ENCODE measurements around the gene BPGM. TPM values are rescaled to one million over a fixed set of nuclear protein-coding genes. Genes with fewer than 3 reads are reported as not detected.
A peak's percentile ranks its signal among the peaks of the same experiment; 100 is the strongest.

BPGM gene
- total and polyA plus RNA-seq, 2 experiments from 2014 or later = 25.0 to 25.7 TPM

- Histone ChIP-seq H3K9me3 (ENCODE audit: low read depth) (no peaks in the 10 kb centered on the region), H3K27me3 (no peaks in the 10 kb centered on the region), H3K4me1 (ENCODE audit: insufficient read depth) (peaks cover 10% of the 10 kb centered on the region), H3K27ac (peak overlapping the region; percentile 79), H3K79me2 (no peaks in the 10 kb centered on the region), H3K36me3 (replicated peaks; ENCODE audit: insufficient read depth, low read depth) (no peaks in the 10 kb centered on the region), H3K9me2 (replicated peaks; ENCODE audit: insufficient read depth) (no peaks in the 10 kb centered on the region), H2AFZ (no peak overlapping the region), H3K4me2 (no peak overlapping the region), H3K4me3 (no peak overlapping the region), H4K20me1 (ENCODE audit: insufficient read depth, poor library complexity, severe bottlenecking) (no peaks in the 10 kb centered on the region)
- no peak for DNase-seq (ENCODE audit: low spot score)
- TF ChIP-seq EZH2 (IDR thresholded peaks at IDR 0.05; ENCODE audit: borderline replicate concordance) = no peak
- 77% methylated on average over 8 of the region's 8 CpGs for WGBS (ENCODE audit: low lambda C conversion rate, missing lambda C conversion rate)
These were observed 63.8 kb downstream of the BPGM start for GRCh38 chr7:134710511-134710853.

DNA sequence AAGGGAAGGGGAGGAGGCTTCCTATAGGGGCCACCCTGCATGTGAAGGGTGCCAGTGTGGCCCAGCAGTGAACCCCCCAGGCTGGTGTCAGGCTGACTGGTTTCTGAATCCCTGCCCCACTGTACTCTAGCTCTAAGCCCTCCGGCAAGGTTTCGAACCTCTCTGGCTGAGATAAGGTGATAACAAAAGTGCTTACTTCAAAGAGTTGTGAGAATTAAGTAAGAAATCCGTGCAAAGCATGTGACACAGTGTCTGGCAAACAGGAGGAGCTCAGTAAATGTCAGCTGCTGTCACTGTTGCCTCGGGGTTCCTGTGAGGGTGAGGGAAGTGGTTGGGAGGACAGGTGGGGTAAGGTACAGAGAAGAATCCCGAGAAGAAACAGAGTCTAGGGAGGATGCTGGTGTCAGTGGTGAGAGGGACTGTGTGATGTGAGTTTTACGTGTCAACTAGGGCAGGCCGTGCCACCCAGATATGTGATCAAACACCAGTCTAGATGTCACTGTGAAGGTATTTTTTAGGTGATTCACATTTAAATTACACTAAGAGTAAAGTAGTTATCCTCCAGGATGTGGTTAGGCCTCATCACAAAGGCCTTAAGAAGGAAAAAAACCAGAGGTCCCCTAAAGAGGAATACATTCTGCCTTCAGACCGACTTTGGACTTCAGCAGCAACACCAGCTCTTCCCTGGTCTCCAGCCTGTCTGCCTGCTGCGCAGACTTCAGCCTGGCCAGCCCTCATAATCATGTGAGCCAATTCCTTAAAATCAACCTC lies 64.4 kb downstream of the BPGM start:
- Histone ChIP-seq H3K9me2 (replicated peaks; ENCODE audit: insufficient read depth) (no peaks in the 10 kb centered on the region), H3K79me2 (no peaks in the 10 kb centered on the region), H3K27me3 (no peaks in the 10 kb centered on the region), H2AFZ (peak overlapping the region; percentile 38), H3K4me2 (peak overlapping the region; percentile 3), H3K9me3 (ENCODE audit: low read depth) (no peaks in the 10 kb centered on the region), H3K27ac (peak overlapping the region; percentile 79), H3K4me1 (ENCODE audit: insufficient read depth) (peaks cover 10% of the 10 kb centered on the region), H4K20me1 (ENCODE audit: insufficient read depth, poor library complexity, severe bottlenecking) (no peaks in the 10 kb centered on the region), H3K4me3 (no peak overlapping the region), H3K36me3 (replicated peaks; ENCODE audit: insufficient read depth, low read depth) (no peaks in the 10 kb centered on the region)
- TF ChIP-seq EZH2 (IDR thresholded peaks at IDR 0.05; ENCODE audit: borderline replicate concordance) (no peak), EZH2phosphoT487 (IDR thresholded peaks at IDR 0.05; ENCODE audit: low read depth, severe bottlenecking, unreplicated experiment) (no peak), CTCF (IDR thresholded peaks at IDR 0.05; ENCODE audit: poor library complexity) (no peak)
- WGBS (ENCODE audit: low lambda C conversion rate, missing lambda C conversion rate) = 34% methylated on average over 9 of the region's 9 CpGs
- peak; percentile 34 for DNase-seq (ENCODE audit: low spot score)

- Histone ChIP-seq H3K9me3 (ENCODE audit: low read depth) (no peaks in the 10 kb centered on the region), H3K4me2 (no peak overlapping the region), H3K9me2 (replicated peaks; ENCODE audit: insufficient read depth) (no peaks in the 10 kb centered on the region), H3K27me3 (no peaks in the 10 kb centered on the region), H2AFZ (no peak overlapping the region), H4K20me1 (ENCODE audit: insufficient read depth, poor library complexity, severe bottlenecking) (no peaks in the 10 kb centered on the region), H3K4me1 (ENCODE audit: insufficient read depth) (peaks cover 10% of the 10 kb centered on the region), H3K36me3 (replicated peaks; ENCODE audit: insufficient read depth, low read depth) (no peaks in the 10 kb centered on the region), H3K27ac (no peak overlapping the region), H3K79me2 (no peaks in the 10 kb centered on the region), H3K4me3 (no peak overlapping the region)
- DNase-seq (ENCODE audit: low spot score) = no peak
- no peak for TF ChIP-seq EZH2 (IDR thresholded peaks at IDR 0.05; ENCODE audit: borderline replicate concordance)
- TF ChIP-seq CTCF (IDR thresholded peaks at IDR 0.05; ENCODE audit: poor library complexity) = no peak
- TF ChIP-seq EZH2phosphoT487 (IDR thresholded peaks at IDR 0.05; ENCODE audit: low read depth, severe bottlenecking, unreplicated experiment) = no peak
- WGBS (ENCODE audit: low lambda C conversion rate, missing lambda C conversion rate) = 83% methylated on average over 4 of the region's 4 CpGs
These were observed 65.5 kb downstream of the BPGM start for GRCh38 chr7:134712196-134712595.

GRCh38 chr7:134714470-134715205 lies 68.0 kb downstream of the BPGM start:
- no peaks in the 10 kb centered on the region for H3K9me2 ChIP-seq (replicated peaks; ENCODE audit: insufficient read depth)
- H4K20me1 ChIP-seq (ENCODE audit: insufficient read depth, poor library complexity, severe bottlenecking) = no peaks in the 10 kb centered on the region
- DNase-seq (ENCODE audit: low spot score) = no peak
- no peaks in the 10 kb centered on the region for H3K79me2 ChIP-seq
- no peak overlapping the region for H3K4me2 ChIP-seq
- H3K27me3 ChIP-seq = no peaks in the 10 kb centered on the region
- no peak overlapping the region for H3K4me3 ChIP-seq
- TF ChIP-seq EZH2phosphoT487 (IDR thresholded peaks at IDR 0.05; ENCODE audit: low read depth, severe bottlenecking, unreplicated experiment) (no peak), EZH2 (IDR thresholded peaks at IDR 0.05; ENCODE audit: borderline replicate concordance) (no peak), CTCF (IDR thresholded peaks at IDR 0.05; ENCODE audit: poor library complexity) (no peak)
- H2AFZ ChIP-seq = no peak overlapping the region
- no peak overlapping the region for H3K27ac ChIP-seq
- H3K4me1 ChIP-seq (ENCODE audit: insufficient read depth) = peaks cover 11% of the 10 kb centered on the region
- no peaks in the 10 kb centered on the region for H3K9me3 ChIP-seq (ENCODE audit: low read depth)
- 94% methylated on average over 2 of the region's 2 CpGs for WGBS (ENCODE audit: low lambda C conversion rate, missing lambda C conversion rate)
- no peaks in the 10 kb centered on the region for H3K36me3 ChIP-seq (replicated peaks; ENCODE audit: insufficient read depth, low read depth)

All from hepatocyte (in vitro differentiated cells).